Heart right ventricle (tissue), 16 donors: Measurements from ENCODE around the gene RDH8. TPM values are rescaled to one million over a fixed set of nuclear protein-coding genes. Genes with fewer than 3 reads are reported as not detected.

ENCODE experiments used
- ATAC-seq, 8 donors: fragments of 200-7000 bp; cut with Tn5 transposase; one replicate each; pipeline ENCODE4 v1.9.1; 2020; ENCODE audit warnings: mild to moderate bottlenecking in 8 of 8, moderate library complexity in 8 of 8, moderate number of reproducible peaks in 1 of 8
- DNase-seq, 2 donors: peaks; one replicate each; pipeline ENCODE4 v3.0.0-alpha.2; 2020
- H3K27ac ChIP-seq, 10 donors: fragments of 200-600 bp; sonication (generic) in 2 of 10; one replicate each; pipeline versions ENCODE4 v1.5.0 to v1.8.0; 2020 to 2022; ENCODE audit warnings: mild to moderate bottlenecking in 3 of 10
- H3K27me3 ChIP-seq, 7 donors: fragments of 200-600 bp; one replicate each; pipeline ENCODE4 v1.8.0; 2021 to 2022; ENCODE audit warnings: mild to moderate bottlenecking in 2 of 7
- H3K36me3 ChIP-seq, 9 donors: fragments of 200-600 bp; sonication (generic) in 1 of 9; one replicate each; pipeline versions ENCODE4 v1.5.0 to v1.8.0; 2020 to 2022; ENCODE audit warnings: mild to moderate bottlenecking in 2 of 9
- H3K4me1 ChIP-seq, 9 donors: fragments of 200-600 bp; sonication (generic) in 1 of 9; one replicate each; pipeline versions ENCODE4 v1.5.0 to v1.8.0; 2020 to 2022; ENCODE audit warnings: mild to moderate bottlenecking in 4 of 9
- H3K4me3 ChIP-seq, 10 donors: fragments of 200-600 bp; sonication (generic) in 2 of 10; one replicate each; pipeline versions ENCODE4 v1.5.0 to v1.8.0; 2020 to 2022; ENCODE audit warnings: mild to moderate bottlenecking in 7 of 10, moderate library complexity in 2 of 10
- H3K9me3 ChIP-seq, 11 donors: fragments of 200-600 bp in 10 of 11; sonication (generic) in 2 of 11; one replicate each; pipeline versions ENCODE4 v1.5.0 to v1.8.0; 2013 to 2022; ENCODE audit warnings: mild to moderate bottlenecking in 2 of 11, control low read depth in 1 of 11, moderate library complexity in 1 of 11
- CTCF ChIP-seq, 9 donors: fragments of 200-600 bp; sonication (generic) in 2 of 9; IDR thresholded peaks; one replicate each; pipeline versions ENCODE4 v1.5.0 to v1.8.0; 2021 to 2022; ENCODE audit warnings: antibody characterized with exemption in 9 of 9, mild to moderate bottlenecking in 5 of 9, moderate library complexity in 1 of 9
- WGBS, 2 donors: extraction: QIAGEN DNeasy Blood & Tissue Kit; methylation state at CpG; one replicate each; pipeline ENCODE4 v1.1.7; 2013; ENCODE audit warnings: inconsistent platforms in 1 of 2; 5-methylcytosine and 5-hydroxymethylcytosine counted together
- intact Hi-C, 10 donors: fragments of 100-400 bp; cut with DNase I; formaldehyde crosslinking; loops; one replicate each; pipeline versions ENCODE4 v1.11.1 to v1.14.2; 2022
- polyA plus RNA-seq, 2 donors: library from polyadenylated mRNA; stranded (reverse); fragments of 200-250 nt; gene quantifications; one replicate each; pipeline ENCODE4 v1.2.3, GENCODE V29; 2013
- total RNA-seq, 10 donors: library from RNA; stranded (reverse); fragmentation: NEBNext Ultra II Directional in 3 of 10; extraction: Animal tissue kit (Norgen Biotek cat#: 25700) in 3 of 10; gene quantifications; one replicate each; pipeline versions ENCODE4 v1.2.1 to v1.2.4, GENCODE V29; 2021 to 2023
- donor health status: Arrhythmogenic right ventricular cardiomyopathy.
- donor health status: ischemic (EF 13 %, LVEDD 7.1; RV severe dilation, severe dysfunction).
- donor health status: healthy with polysubstance abuse.
- donor health status: DM: no; HTN: yes; CAD: no.
- donor health status: DM: no; HTN: no; CAD: no.
- donor health status: ischemic (EF 25% LVEDD 6.9; RV normal size, moderate dysfunction).
- donor health status: ischemic (EF 25% LVEDD 5.7; RV mildly dilated, moderate dysfunction).
- donor health status: healthy.
- donor health status: DM: yes; HTN: yes; CAD: no.
- donor health status: Ischemic cardiomyopathy.
- donor health status: ischemic (EF 35%, LVEDD 5.7; RV mildly dilated, moderate dysfunction).
- donor health status: nonischemic (EF 11% LVEDD 7.7; RV severe dilation, severe dysfunction).
- donor health status: DM: yes; HTN: yes; CAD: no.
- donor health status: PGD.
- donor health status: ischemic (EF 29% LVEDD 5.4; RV normal size, mild dysfunction).
- donor health status: nonischemic (EF 23%, LVEDD 6.1; RV moderate dilation, normal function).

RDH8 gene
- total and polyA plus RNA-seq, 12 donors: not detected

- no peak for ATAC-seq
These were observed 1.3 kb upstream of the RDH8 start for GRCh38 chr19:10011974-10012373.

GRCh38 chr19:10013834-10014618 is 743 bp downstream of the RDH8 start:
- no peak overlapping the region for H3K4me3 ChIP-seq
- H3K27ac ChIP-seq: no peak overlapping the region
- WGBS, 2 donors: 45 to 49% methylated on average over 6 of the region's 6 CpGs
- ATAC-seq (no peak), DNase-seq (no peak)
- intact Hi-C loops: no loop called here
- TF ChIP-seq CTCF (IDR thresholded peaks at IDR 0.05): no peak
- H3K9me3 ChIP-seq: no peaks in the 10 kb centered on the region
- no peaks in the 10 kb centered on the region for H3K36me3 ChIP-seq
- H3K4me1 ChIP-seq: peaks cover 0 to 16% (median 7%) of the 10 kb centered on the region in 9 donors
- peaks cover 0 to 60% (median 52%) of the 10 kb centered on the region in 7 donors for H3K27me3 ChIP-seq

More at GRCh38 chr19:10011974-10012373, 1.3 kb upstream of the RDH8 start:
- peaks cover 0 to 77% (median 64%) of the 10 kb centered on the region in 7 donors for H3K27me3 ChIP-seq
- no peak for TF ChIP-seq CTCF (IDR thresholded peaks at IDR 0.05)
- intact Hi-C loops: no loop called here
- H3K4me3 ChIP-seq: no peak overlapping the region
- peaks cover 0 to 33% (median 14%) of the 10 kb centered on the region in 9 donors for H3K4me1 ChIP-seq
- H3K27ac ChIP-seq: no peak overlapping the region
- H3K36me3 ChIP-seq: no peaks in the 10 kb centered on the region
- DNase-seq: no peak
- no peaks in the 10 kb centered on the region for H3K9me3 ChIP-seq
- WGBS, 2 donors: 31 to 32% methylated on average over 7 of the region's 7 CpGs

- no peaks in the 10 kb centered on the region for H3K36me3 ChIP-seq
- no peaks in the 10 kb centered on the region for H3K4me1 ChIP-seq
- no peak overlapping the region for H3K27ac ChIP-seq
- WGBS, 2 donors: 81 to 83% methylated on average over 3 of the region's 3 CpGs
- no peak overlapping the region for H3K4me3 ChIP-seq
- no peak for DNase-seq
- peaks cover 0 to 29% (median 11%) of the 10 kb centered on the region in 7 donors for H3K27me3 ChIP-seq
- no peak for TF ChIP-seq CTCF (IDR thresholded peaks at IDR 0.05)
- H3K9me3 ChIP-seq: no peaks in the 10 kb centered on the region
- intact Hi-C loops: loop anchor here in 1 of 10 donors (5.0 kb wide), 1 partner anchor 886 kb away; no protein-coding TSS in a partner anchor
- ATAC-seq: no peak
These were observed 5.0 kb downstream of the RDH8 start for GRCh38 chr19:10018263-10018662.

GRCh38 chr19:10018786-10019185 is 5.5 kb downstream of the RDH8 start:
- 85% methylated on average over 9 of the region's 9 CpGs for WGBS, 2 donors
- H3K27me3 ChIP-seq: peaks cover 0 to 26% (median 6%) of the 10 kb centered on the region in 7 donors
- no peaks in the 10 kb centered on the region for H3K9me3 ChIP-seq
- intact Hi-C loops: loop anchor here in 1 of 10 donors (5.0 kb wide), 1 partner anchor 886 kb away; no protein-coding TSS in a partner anchor
- DNase-seq: no peak
- H3K36me3 ChIP-seq: no peaks in the 10 kb centered on the region
- no peak overlapping the region for H3K27ac ChIP-seq
- TF ChIP-seq CTCF (IDR thresholded peaks at IDR 0.05): no peak
- no peak overlapping the region for H3K4me3 ChIP-seq
- no peaks in the 10 kb centered on the region for H3K4me1 ChIP-seq
- ATAC-seq: no peak
